Central memory CD8-positive, alpha-beta T cell (primary cell): Measurements from ENCODE around the gene PLA2G15.

Experiments used
- ATAC-seq: fragments of 150-1000 bp; cut with Tn5 transposase; replicated peaks from 2 replicates; pipeline ENCODE4 v1.10.0; 2022; ENCODE audit warnings: mild to moderate bottlenecking, moderate FRiP score, moderate number of reproducible peaks; ENCODE audit not compliant: poor library complexity, severe bottlenecking; ENCODE audit errors: extremely low read depth
- DNase-seq, 2 donors: peaks; one replicate each; pipeline ENCODE4 v3.0.0; 2021; ENCODE audit warnings: low spot score in 2 of 2
- H3K27ac Mint-ChIP-seq: one replicate; pipeline ENCODE4 v1.8.0; 2022; ENCODE audit warnings: low read depth, mild to moderate bottlenecking, moderate library complexity, mixed read lengths
- H3K27me3 Mint-ChIP-seq: one replicate; pipeline ENCODE4 v1.8.0; 2022; ENCODE audit warnings: mixed read lengths
- H3K36me3 Mint-ChIP-seq: one replicate; pipeline ENCODE4 v1.8.0; 2022; ENCODE audit warnings: mild to moderate bottlenecking, moderate library complexity, mixed read lengths; ENCODE audit not compliant: insufficient read depth
- H3K4me1 Mint-ChIP-seq: one replicate; pipeline ENCODE4 v1.8.0; 2022; ENCODE audit warnings: mixed read lengths
- H3K4me3 Mint-ChIP-seq: one replicate; pipeline ENCODE4 v1.8.0; 2022; ENCODE audit warnings: mild to moderate bottlenecking, moderate library complexity, mixed read lengths
- H3K9me3 Mint-ChIP-seq: one replicate; pipeline ENCODE4 v1.8.0; 2022; ENCODE audit warnings: mixed read lengths

PLA2G15 gene

GRCh38 chr16:68306633-68307032 is 61.5 kb downstream of the PLA2G15 start:
- no peak for DNase-seq
- Mint-ChIP-seq H3K27ac (no peak overlapping the region), H3K36me3 (peaks cover 66% of the 10 kb centered on the region), H3K4me3 (no peak overlapping the region), H3K27me3 (no peaks in the 10 kb centered on the region), H3K4me1 (peaks cover 22% of the 10 kb centered on the region), H3K9me3 (no peaks in the 10 kb centered on the region)
- no peak for ATAC-seq

GRCh38 chr16:68309799-68310198 is 64.6 kb downstream of the PLA2G15 start:
- DNase-seq (no peak), ATAC-seq (no peak)
- Mint-ChIP-seq H3K27me3 (no peaks in the 10 kb centered on the region), H3K4me1 (peaks cover 40% of the 10 kb centered on the region), H3K27ac (peak overlapping the region; percentile 96), H3K4me3 (peak overlapping the region; percentile 98), H3K36me3 (peaks cover 49% of the 10 kb centered on the region), H3K9me3 (no peaks in the 10 kb centered on the region)

- H3K27me3 Mint-ChIP-seq: no peaks in the 10 kb centered on the region
- ATAC-seq (no peak), DNase-seq (no peak)
- H3K27ac Mint-ChIP-seq: peak overlapping the region; percentile 96
- H3K36me3 Mint-ChIP-seq: peaks cover 43% of the 10 kb centered on the region
- no peaks in the 10 kb centered on the region for H3K9me3 Mint-ChIP-seq
- peaks cover 46% of the 10 kb centered on the region for H3K4me1 Mint-ChIP-seq
- peak overlapping the region; percentile 98 for H3K4me3 Mint-ChIP-seq
Measured at GRCh38 chr16:68310437-68310773, 65.2 kb downstream of the PLA2G15 start.
